Type B pancreatic cell (in vitro differentiated cells): ENCODE data around the gene CAMTA1. TPM values are rescaled to one million over a fixed set of nuclear protein-coding genes. Genes with fewer than 3 reads are reported as not detected.

Experiments used
- DNase-seq: peaks from one replicate; pipeline ENCODE4 v3.0.0; 2021; ENCODE audit warnings: mixed read lengths; ENCODE audit not compliant: unreplicated experiment; ENCODE audit errors: extremely low spot score
- H3K27ac Mint-ChIP-seq: 2 replicates; pipeline ENCODE4 v1.8.0; 2021; ENCODE audit warnings: mild to moderate bottlenecking, mixed read lengths
- H3K27me3 Mint-ChIP-seq: 2 replicates; pipeline ENCODE4 v1.8.0; 2021; ENCODE audit warnings: mixed read lengths
- H3K36me3 Mint-ChIP-seq: 2 replicates; pipeline ENCODE4 v1.8.0; 2021; ENCODE audit warnings: mixed read lengths
- H3K4me1 Mint-ChIP-seq: one replicate; pipeline ENCODE4 v1.8.0; 2021; ENCODE audit warnings: mixed read lengths; ENCODE audit not compliant: unreplicated experiment
- H3K4me3 Mint-ChIP-seq: 2 replicates; pipeline ENCODE4 v1.8.0; 2021; ENCODE audit warnings: mild to moderate bottlenecking, mixed read lengths
- H3K9me3 Mint-ChIP-seq: 2 replicates; pipeline ENCODE4 v1.8.0; 2021; ENCODE audit warnings: mixed read lengths
- total RNA-seq: library from RNA; stranded (reverse); gene quantifications from 2 replicates; pipeline ENCODE4 v1.2.1, GENCODE V29; 2021; ENCODE audit warnings: low replicate concordance
- TF ChIP-seq, protein P1 (sequence below): fragments of 200-600 bp; sonication (generic); conservative IDR thresholded peaks from 2 replicates; pipeline ENCODE4 v1.5.0; 2021; ENCODE audit warnings: antibody characterized with exemption, mild to moderate bottlenecking

The CAMTA1 gene
- total RNA-seq, 1 donor from 2014 or later, result 82.5 TPM

DNA sequence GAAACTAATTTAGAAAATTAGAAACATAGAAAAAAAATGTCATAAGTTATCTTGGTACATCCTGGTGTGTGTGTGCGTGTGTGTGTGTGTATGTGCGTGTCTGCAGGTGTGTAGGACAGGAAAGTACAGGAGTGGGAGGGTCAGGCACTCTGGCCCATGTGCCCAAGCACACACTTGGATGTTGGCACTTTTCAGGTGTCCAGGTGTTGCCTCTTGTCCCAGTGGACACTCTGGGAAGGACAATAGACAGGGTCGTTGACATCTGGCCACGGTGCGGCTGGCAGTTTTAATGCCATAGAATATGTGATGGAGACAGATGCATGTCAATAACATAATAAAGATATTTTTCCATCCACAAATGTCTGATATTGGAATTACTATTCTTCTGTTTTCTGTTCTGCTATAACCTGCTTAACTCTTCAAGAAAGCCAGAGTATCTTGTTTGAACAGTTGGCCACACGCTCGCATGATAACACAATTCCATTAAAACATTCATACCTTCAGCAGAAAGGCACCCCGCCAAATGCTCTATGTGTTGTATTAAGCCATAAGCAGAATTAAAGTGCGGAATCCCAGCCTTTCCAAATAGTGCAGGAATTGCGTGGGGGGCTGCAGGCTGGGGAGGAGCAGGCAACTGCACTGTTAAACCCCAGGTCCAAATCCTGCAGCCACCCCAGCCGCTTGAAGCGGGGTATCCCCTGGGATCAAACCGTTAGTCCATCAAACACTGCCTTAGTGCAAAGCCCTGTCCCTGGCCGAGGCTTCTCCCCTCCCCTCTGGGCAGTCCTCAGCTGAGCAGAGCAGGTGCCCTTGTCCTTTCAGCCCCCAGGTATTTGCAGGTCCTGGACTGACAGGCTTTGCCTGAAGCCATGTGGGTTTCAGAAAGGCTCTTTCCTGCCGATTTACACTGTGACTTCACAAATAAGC, 390.0 kb downstream of the CAMTA1 start:
- peaks cover 6% of the 10 kb centered on the region for H3K9me3 Mint-ChIP-seq
- H3K36me3 Mint-ChIP-seq, result no peaks in the 10 kb centered on the region
- TF ChIP-seq, protein P1, sequence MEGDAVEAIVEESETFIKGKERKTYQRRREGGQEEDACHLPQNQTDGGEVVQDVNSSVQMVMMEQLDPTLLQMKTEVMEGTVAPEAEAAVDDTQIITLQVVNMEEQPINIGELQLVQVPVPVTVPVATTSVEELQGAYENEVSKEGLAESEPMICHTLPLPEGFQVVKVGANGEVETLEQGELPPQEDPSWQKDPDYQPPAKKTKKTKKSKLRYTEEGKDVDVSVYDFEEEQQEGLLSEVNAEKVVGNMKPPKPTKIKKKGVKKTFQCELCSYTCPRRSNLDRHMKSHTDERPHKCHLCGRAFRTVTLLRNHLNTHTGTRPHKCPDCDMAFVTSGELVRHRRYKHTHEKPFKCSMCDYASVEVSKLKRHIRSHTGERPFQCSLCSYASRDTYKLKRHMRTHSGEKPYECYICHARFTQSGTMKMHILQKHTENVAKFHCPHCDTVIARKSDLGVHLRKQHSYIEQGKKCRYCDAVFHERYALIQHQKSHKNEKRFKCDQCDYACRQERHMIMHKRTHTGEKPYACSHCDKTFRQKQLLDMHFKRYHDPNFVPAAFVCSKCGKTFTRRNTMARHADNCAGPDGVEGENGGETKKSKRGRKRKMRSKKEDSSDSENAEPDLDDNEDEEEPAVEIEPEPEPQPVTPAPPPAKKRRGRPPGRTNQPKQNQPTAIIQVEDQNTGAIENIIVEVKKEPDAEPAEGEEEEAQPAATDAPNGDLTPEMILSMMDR, result no peak
- DNase-seq, result no peak
- H3K27me3 Mint-ChIP-seq, result peaks cover 21% of the 10 kb centered on the region
- no peak overlapping the region for H3K4me3 Mint-ChIP-seq
- no peaks in the 10 kb centered on the region for H3K4me1 Mint-ChIP-seq
- H3K27ac Mint-ChIP-seq, result no peak overlapping the region

DNA sequence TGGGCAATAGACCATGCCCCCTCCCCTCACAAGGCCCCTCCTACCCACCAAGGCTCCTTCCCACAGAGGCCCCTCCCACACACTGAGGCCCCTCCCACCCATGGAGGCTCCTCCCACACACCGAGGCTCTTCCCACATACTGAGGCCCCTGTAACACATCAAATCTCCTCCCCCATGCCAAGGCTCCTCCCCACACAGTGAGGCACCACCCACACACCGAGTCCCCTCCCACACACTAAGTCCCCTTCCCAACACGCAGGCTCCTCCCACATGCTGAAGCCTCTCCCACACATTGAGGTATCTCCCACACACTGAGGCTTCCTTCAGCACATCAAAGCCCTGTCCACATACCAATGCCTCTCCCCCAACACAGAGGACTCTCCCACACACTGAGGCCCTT, 391.8 kb downstream of the CAMTA1 start:
- peaks cover 10% of the 10 kb centered on the region for H3K27me3 Mint-ChIP-seq
- H3K4me3 Mint-ChIP-seq, result no peak overlapping the region
- no peak for DNase-seq
- H3K9me3 Mint-ChIP-seq, result peaks cover 6% of the 10 kb centered on the region
- no peaks in the 10 kb centered on the region for H3K4me1 Mint-ChIP-seq
- H3K27ac Mint-ChIP-seq, result no peak overlapping the region
- TF ChIP-seq, protein P1, result no peak
- H3K36me3 Mint-ChIP-seq, result no peaks in the 10 kb centered on the region

- Mint-ChIP-seq H3K9me3 (peaks cover 6% of the 10 kb centered on the region), H3K36me3 (no peaks in the 10 kb centered on the region), H3K4me1 (no peaks in the 10 kb centered on the region), H3K27ac (no peak overlapping the region), H3K27me3 (peaks cover 11% of the 10 kb centered on the region), H3K4me3 (no peak overlapping the region)
- TF ChIP-seq, protein P1, result no peak
- DNase-seq, result no peak
Observed at GRCh38 chr1:7177438-7178146, 392.3 kb downstream of the CAMTA1 start.

DNA sequence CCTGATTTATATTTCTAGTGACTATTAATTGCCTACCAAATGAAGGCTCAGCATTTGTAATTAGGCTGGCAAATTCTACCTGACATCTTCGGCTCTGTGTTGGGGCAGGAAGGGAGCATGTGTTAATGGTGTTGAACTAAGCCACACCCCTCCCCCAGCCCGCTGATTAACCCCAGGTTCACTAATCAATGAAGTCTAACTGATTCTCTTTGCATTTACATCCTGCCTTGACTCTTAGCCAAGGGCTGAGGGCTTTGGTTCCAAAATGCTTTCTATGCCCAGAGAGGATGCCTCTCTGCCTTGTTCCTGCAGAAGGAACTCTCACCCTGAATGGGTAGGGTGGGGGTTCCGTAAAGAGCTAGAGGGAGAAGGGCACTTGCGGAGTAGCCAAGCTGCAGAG, 393.1 kb downstream of the CAMTA1 start:
- Mint-ChIP-seq H3K27me3 (peaks cover 16% of the 10 kb centered on the region), H3K9me3 (peaks cover 6% of the 10 kb centered on the region), H3K4me1 (no peaks in the 10 kb centered on the region), H3K27ac (no peak overlapping the region), H3K4me3 (no peak overlapping the region), H3K36me3 (no peaks in the 10 kb centered on the region)
- TF ChIP-seq, protein P1, result no peak
- no peak for DNase-seq

- TF ChIP-seq, protein P1, result no peak
- Mint-ChIP-seq H3K9me3 (peaks cover 6% of the 10 kb centered on the region), H3K4me3 (no peak overlapping the region), H3K27me3 (peaks cover 19% of the 10 kb centered on the region), H3K4me1 (no peaks in the 10 kb centered on the region), H3K36me3 (no peaks in the 10 kb centered on the region), H3K27ac (no peak overlapping the region)
- no peak for DNase-seq
Observed at GRCh38 chr1:7178741-7179140, 393.5 kb downstream of the CAMTA1 start.
